ENCODE results near the gene CFAP97D2. TPM values are rescaled to one million over a fixed set of nuclear protein-coding genes. Genes with fewer than 3 reads are reported as not detected.
A peak's percentile ranks its signal among the peaks of the same experiment; 100 is the strongest.

The CFAP97D2 gene
- total and polyA plus RNA-seq, 8 donors, result 0.75 to 5.8 (median 3.1) TPM

- no peak overlapping the region for H3K4me3 ChIP-seq
- peaks cover 5 to 12% (median 10%) of the 10 kb centered on the region in 3 donors for H3K4me1 ChIP-seq
- no peak overlapping the region for H3K27ac ChIP-seq
- DNase-seq (peak in 1 of 6 donors; percentile 29), ATAC-seq (no peak), FAIRE-seq (no peak)
- no peaks in the 10 kb centered on the region for H3K27me3 ChIP-seq
- intact Hi-C loops (cut with DNase I), result no loop called here
- no peaks in the 10 kb centered on the region for H3K9me3 ChIP-seq
- 75 to 76% methylated on average over 20 of the region's 20 CpGs for WGBS, 2 donors
- no peak for TF ChIP-seq CTCF (IDR thresholded peaks at IDR 0.05)
- H3K36me3 ChIP-seq, result no peaks in the 10 kb centered on the region
These were observed 26.2 kb upstream of the CFAP97D2 start for GRCh38 chr13:114152831-114153371.

GRCh38 chr13:114153485-114154080 is 25.5 kb upstream of the CFAP97D2 start:
- FAIRE-seq, result no peak
- Histone ChIP-seq H3K27me3 (no peaks in the 10 kb centered on the region), H3K27ac (no peak overlapping the region), H3K4me3 (no peak overlapping the region), H3K4me1 (peaks cover 0 to 7% (median 6%) of the 10 kb centered on the region in 3 donors), H3K9me3 (no peaks in the 10 kb centered on the region), H3K36me3 (no peaks in the 10 kb centered on the region)
- no peak for DNase-seq
- no peak for ATAC-seq
- no peak for TF ChIP-seq CTCF (IDR thresholded peaks at IDR 0.05)
- intact Hi-C loops (cut with DNase I), result no loop called here
- WGBS, 2 donors, result 96 to 98% methylated on average over 6 of the region's 6 CpGs

DNA sequence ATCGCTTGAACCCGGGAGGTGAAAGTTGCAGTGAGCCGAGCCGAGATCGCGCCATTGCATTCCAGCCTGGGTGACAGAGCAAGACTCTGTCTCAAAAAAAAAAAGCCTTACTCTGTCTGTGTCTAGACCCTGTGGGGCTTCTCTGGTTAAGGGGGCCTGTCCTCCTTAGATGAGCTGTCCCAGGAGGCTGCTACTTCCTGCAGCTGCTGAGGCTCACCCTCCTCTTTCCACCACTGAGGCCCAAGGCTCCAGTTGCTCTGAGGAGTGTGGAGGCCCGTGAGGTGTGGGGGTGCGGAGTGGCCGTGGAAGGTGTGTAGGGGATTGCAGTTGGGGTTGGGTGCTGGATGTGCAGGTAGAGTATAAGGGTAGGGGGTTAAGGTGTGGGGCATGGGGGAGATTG is 24.6 kb upstream of the CFAP97D2 start:
- TF ChIP-seq CTCF (IDR thresholded peaks at IDR 0.05), result no peak
- Histone ChIP-seq H3K4me3 (no peak overlapping the region), H3K27me3 (no peaks in the 10 kb centered on the region), H3K27ac (no peak overlapping the region), H3K9me3 (no peaks in the 10 kb centered on the region), H3K4me1 (peaks cover 0 to 7% (median 5%) of the 10 kb centered on the region in 3 donors), H3K36me3 (no peaks in the 10 kb centered on the region)
- 93 to 94% methylated on average over 9 of the region's 9 CpGs for WGBS, 2 donors
- DNase-seq (peak in 1 of 6 donors; percentile 22), FAIRE-seq (no peak), ATAC-seq (no peak)
- intact Hi-C loops (cut with DNase I), result no loop called here

DNA sequence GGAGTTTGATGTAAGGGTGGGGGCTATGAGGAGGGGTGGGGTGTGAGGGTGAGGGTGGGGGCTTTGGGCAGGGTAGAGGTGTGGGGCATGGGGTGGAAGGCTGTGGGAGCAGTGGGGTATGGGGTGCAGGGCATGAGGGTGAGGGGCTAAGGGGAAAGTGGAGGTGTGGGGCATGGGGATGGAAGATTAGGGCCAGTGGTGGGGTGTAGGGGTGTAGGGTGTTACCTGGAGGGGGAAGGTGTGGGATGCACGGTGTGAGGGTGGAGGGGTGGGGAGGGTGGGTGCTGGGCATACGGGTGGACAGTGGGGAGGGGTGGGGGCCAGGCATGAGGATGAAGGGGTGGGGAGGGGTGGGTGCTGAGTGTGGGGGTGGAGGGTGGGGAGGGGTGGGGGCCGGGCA is 23.7 kb upstream of the CFAP97D2 start:
- 63 to 94% methylated on average over 2 to 3 of the region's 3 CpGs for WGBS, 2 donors
- intact Hi-C loops (cut with DNase I), result no loop called here
- Histone ChIP-seq H3K4me1 (no peaks in the 10 kb centered on the region), H3K27me3 (no peaks in the 10 kb centered on the region), H3K4me3 (no peak overlapping the region), H3K36me3 (no peaks in the 10 kb centered on the region), H3K9me3 (no peaks in the 10 kb centered on the region), H3K27ac (no peak overlapping the region)
- FAIRE-seq (no peak), ATAC-seq (no peak), DNase-seq (no peak)
- no peak for TF ChIP-seq CTCF (IDR thresholded peaks at IDR 0.05)
